K562 (cell line): ENCODE measurements around the gene FGF23. TPM values are rescaled to one million over a fixed set of nuclear protein-coding genes. Genes with fewer than 3 reads are reported as not detected.

Source experiments
- ATAC-seq: fragments of 200-7000 bp; cut with Tn5 transposase; 3 replicates; pipeline ENCODE4 v1.9.1; 2020; ENCODE audit warnings: moderate library complexity
- BruUV-seq: library from RNA; stranded (reverse); fragments of 400-500 nt; replicated peaks from 2 replicates; lab custom pipeline; 2021; lab: Mats Ljungman, UMichigan
- CTCF ChIA-PET: fragments of 300-600 bp; formaldehyde crosslinking; extraction: SDS; loops from one replicate; lab custom pipeline; 2021; ENCODE audit warnings: low intra/inter-chr PET ratio; lab: Yijun Ruan, JAX
- POLR2A ChIA-PET: fragments of 300-600, 350-650 bp; sonication (Branson Sonifier 250); formaldehyde crosslinking; extraction: SDS; loops from one replicate; lab custom pipeline; 2021; ENCODE audit warnings: antibody characterized with exemption, inconsistent platforms; lab: Yijun Ruan, JAX
- DNase-seq, 4 experiments: peaks; one replicate each; pipeline versions ENCODE4 v3.0.0 to v3.0.0-alpha.2; 2011 to 2018; ENCODE audit warnings: low spot score in 3 of 4, mixed read lengths in 3 of 4; ENCODE audit errors: extremely low read depth in 1 of 4
- FAIRE-seq: peaks from 2 replicates; lab custom pipeline; 2011; peaks lifted over from hg19 to GRCh38; lab: Jason Lieb, UNC
- H2AFZ ChIP-seq: 2 replicates; pipeline ENCODE4 v1.6.0; 2011; ENCODE audit warnings: low read depth, low read length, control low read depth, inconsistent platforms
- H3K27ac ChIP-seq: fragments of 200-600 bp; 3 replicates; pipeline ENCODE4 v1.8.0; 2011; ENCODE audit warnings: low read depth, mild to moderate bottlenecking, control low read depth, inconsistent platforms, low read length, moderate library complexity, mixed read lengths; ENCODE audit errors: extremely low read depth
- H3K27me3 ChIP-seq, 2 experiments: fragments of 300-600 bp in 1 of 2; 2 replicates in 1 of 2; 3 replicates in 1 of 2; pipeline versions ENCODE4 v1.6.0 to v1.8.0; 2011; ENCODE audit warnings: inconsistent platforms in 2 of 2, low read length in 2 of 2, mild to moderate bottlenecking in 1 of 2, mixed read lengths in 1 of 2, moderate library complexity in 1 of 2; ENCODE audit not compliant: control insufficient read depth in 2 of 2, insufficient read depth in 2 of 2
- H3K36me3 ChIP-seq: fragments of 300-600 bp; 3 replicates; pipeline ENCODE4 v1.8.0; 2011; ENCODE audit warnings: mild to moderate bottlenecking, low read length, inconsistent platforms; ENCODE audit not compliant: control insufficient read depth, insufficient read depth
- H3K4me1 ChIP-seq, 2 experiments: fragments of 200-600 bp in 1 of 2; replicated peaks in 1 of 2; 2 replicates in 1 of 2; 3 replicates in 1 of 2; pipeline versions ENCODE4 v1.5.1 to v1.8.0; 2011; ENCODE audit warnings: inconsistent platforms in 2 of 2, low read length in 2 of 2, mild to moderate bottlenecking in 1 of 2, mixed read lengths in 1 of 2, moderate library complexity in 1 of 2; ENCODE audit not compliant: control insufficient read depth in 2 of 2, insufficient read depth in 2 of 2
- H3K4me2 ChIP-seq: 2 replicates; pipeline ENCODE4 v1.6.1; 2011; ENCODE audit warnings: low read length, control low read depth, inconsistent platforms, mixed read lengths; ENCODE audit not compliant: insufficient read depth
- H3K4me3 ChIP-seq: fragments of 200-600 bp; sonication (generic), shearing (Covaris generic); 2 replicates; pipeline ENCODE4 v1.5.1; 2016; ENCODE audit warnings: control low read depth, inconsistent platforms
- H3K79me2 ChIP-seq: fragments of 200-600 bp; 3 replicates; pipeline ENCODE4 v1.8.0; 2011; ENCODE audit warnings: low read length, inconsistent platforms; ENCODE audit not compliant: control insufficient read depth, insufficient read depth
- H3K9ac ChIP-seq, 2 experiments: 2 replicates each; pipeline versions ENCODE4 v1.6.0 to v1.6.1; 2011; ENCODE audit warnings: low read depth in 2 of 2, low read length in 2 of 2, control low read depth in 1 of 2, inconsistent platforms in 1 of 2, mild to moderate bottlenecking in 1 of 2, mixed read lengths in 1 of 2; ENCODE audit not compliant: insufficient read depth in 1 of 2
- H3K9me1 ChIP-seq: one replicate; pipeline ENCODE4 v1.6.0; 2011; ENCODE audit warnings: inconsistent platforms, mild to moderate bottlenecking, low read length, moderate library complexity; ENCODE audit not compliant: control insufficient read depth, insufficient read depth
- H3K9me3 ChIP-seq: replicated peaks from 2 replicates; pipeline ENCODE4 v1.5.1; 2011; ENCODE audit warnings: low read depth, low read length, inconsistent platforms; ENCODE audit not compliant: control insufficient read depth, insufficient read depth
- H4K20me1 ChIP-seq: replicated peaks from 2 replicates; pipeline ENCODE4 v1.6.1; 2011; ENCODE audit warnings: low read length, inconsistent platforms, mixed read lengths; ENCODE audit not compliant: control insufficient read depth, insufficient read depth
- DMBX1 ChIP-seq: fragments of 250-450 bp; sonication (Bioruptor Pico); IDR thresholded peaks from 2 replicates; pipeline ENCODE4 v1.8.0; 2022; ENCODE audit warnings: inconsistent platforms, mild to moderate bottlenecking, moderate library complexity, borderline replicate concordance
- DPF2 ChIP-seq: fragments of 450-650 bp; IDR thresholded peaks from 2 replicates; pipeline ENCODE4 v1.6.1; 2016
- HMGN3 ChIP-seq: IDR thresholded peaks from 2 replicates; pipeline ENCODE4 v1.6.1; 2011; ENCODE audit warnings: borderline replicate concordance, low read depth, mild to moderate bottlenecking, mixed read lengths, low read length; ENCODE audit not compliant: insufficient read length; ENCODE audit errors: extremely low read depth
- JUNB ChIP-seq: fragments of 450-650 bp; formaldehyde crosslinking; conservative IDR thresholded peaks from 2 replicates; pipeline ENCODE4 v1.4.0; 2020; ENCODE audit warnings: mild to moderate bottlenecking
- MAFK ChIP-seq: IDR thresholded peaks from 2 replicates; pipeline ENCODE4 v1.6.1; 2011; ENCODE audit warnings: low read length, improper control_type of control experiment
- NR2F6 ChIP-seq: fragments of 450-650 bp; formaldehyde crosslinking; IDR thresholded peaks from 2 replicates; pipeline ENCODE4 v1.4.0; 2020; ENCODE audit warnings: mild to moderate bottlenecking
- RAD51 ChIP-seq: fragments of 450-650 bp; IDR thresholded peaks from 2 replicates; pipeline ENCODE4 v1.7.1; 2016; ENCODE audit warnings: low read depth, mild to moderate bottlenecking, borderline replicate concordance
- SIN3A ChIP-seq, 2 experiments: fragments of 150-350 bp in 1 of 2; IDR thresholded peaks; 2 replicates each; pipeline ENCODE4 v1.6.1; 2011 to 2016; ENCODE audit warnings: borderline replicate concordance in 2 of 2, low read depth in 2 of 2, low read length in 2 of 2, mild to moderate bottlenecking in 2 of 2, moderate library complexity in 2 of 2; ENCODE audit not compliant: control insufficient read depth in 1 of 2
- SMAD1 ChIP-seq: fragments of 150-350 bp; IDR thresholded peaks from 2 replicates; pipeline ENCODE4 v1.6.1; 2014; ENCODE audit warnings: low read length, low read depth; ENCODE audit not compliant: partially characterized antibody
- TARDBP ChIP-seq: fragments of 450-650 bp; IDR thresholded peaks from 2 replicates; pipeline ENCODE4 v1.6.1; 2016
- ZNF143 ChIP-seq: sonication (generic); formaldehyde crosslinking; IDR thresholded peaks from 2 replicates; pipeline ENCODE4 v1.9.0; 2022; ENCODE audit warnings: mild to moderate bottlenecking, missing genetic modification reagents
- ZNF239 ChIP-seq: fragments of 250-450 bp; sonication (Bioruptor Pico); IDR thresholded peaks from 2 replicates; pipeline ENCODE4 v1.4.0; 2020; ENCODE audit warnings: mild to moderate bottlenecking
- WGBS: fragments of 100-300 bp; shearing (Covaris generic); methylation state at CpG from one replicate; pipeline ENCODE4 v1.1.6; 2016; ENCODE audit warnings: low coverage, mixed read lengths; ENCODE audit not compliant: insufficient coverage; ENCODE audit errors: missing lambda C conversion rate; 5-methylcytosine and 5-hydroxymethylcytosine counted together
- in situ Hi-C: fragments of 300-500 bp; cut with MboI; formaldehyde crosslinking; loops from 4 replicates; pipeline ENCODE4 v1.15.0; 2018; ENCODE audit warnings: inconsistent platforms, mixed read lengths
- intact Hi-C: fragments of 100-400 bp; cut with micrococcal nuclease; formaldehyde crosslinking; loops from 2 replicates; pipeline ENCODE4 v1.14.2; 2022
- polyA plus RNA-seq, 8 experiments: library from polyadenylated mRNA; depleted of rRNA in 4 of 8; stranded (reverse) in 5 of 8; unstranded in 3 of 8; fragments of >200 nt; fragmentation: Nextera tagmentation in 2 of 8; fragmentation: Illumina TruSeq in 1 of 8; extraction: Ambion mirVana in 2 of 8; extraction: Trizol in 1 of 8; gene quantifications; 2 replicates each; pipeline versions ENCODE4 v1.2.1 to v1.2.3, GENCODE V29; 2011 to 2014; ENCODE audit warnings: inconsistent platforms in 1 of 8, missing spikeins in 1 of 8
- total RNA-seq, 7 experiments: library from RNA; depleted of rRNA in 6 of 7; stranded (reverse); fragments of >200 nt in 6 of 7; fragmentation: Illumina TruSeq in 2 of 7; extraction: Trizol in 2 of 7; gene quantifications; 2 replicates each; pipeline versions ENCODE4 v1.2.1 to v1.2.3, GENCODE V29; 2011 to 2021; ENCODE audit warnings: low replicate concordance in 1 of 7
- TF ChIP-seq, protein P1 (sequence below): fragments of 250-450 bp; sonication (Bioruptor Pico); IDR thresholded peaks from 2 replicates; pipeline ENCODE4 v1.9.0; 2021; ENCODE audit warnings: mild to moderate bottlenecking, inconsistent platforms
- TF ChIP-seq, protein P2 (sequence below): fragments of 450-650 bp; formaldehyde crosslinking; IDR thresholded peaks from 2 replicates; pipeline ENCODE4 v1.4.0; 2020; ENCODE audit warnings: mild to moderate bottlenecking, mixed read lengths
- TF ChIP-seq, protein P3 (sequence below): fragments of 250-450 bp; sonication (Bioruptor Pico); IDR thresholded peaks from 2 replicates; pipeline ENCODE4 v1.5.0; 2020; ENCODE audit warnings: mild to moderate bottlenecking
- TF ChIP-seq, protein P4 (sequence below): fragments of 450-650 bp; formaldehyde crosslinking; IDR thresholded peaks from 2 replicates; pipeline ENCODE4 v1.4.0; 2020; ENCODE audit warnings: mild to moderate bottlenecking

Gene FGF23
- total and polyA plus RNA-seq, 9 of the 15 experiments (the other 6 are each of a cell fraction or from before 2014, with no cell fraction given): 0.38 TPM; not detected in 8

DNA sequence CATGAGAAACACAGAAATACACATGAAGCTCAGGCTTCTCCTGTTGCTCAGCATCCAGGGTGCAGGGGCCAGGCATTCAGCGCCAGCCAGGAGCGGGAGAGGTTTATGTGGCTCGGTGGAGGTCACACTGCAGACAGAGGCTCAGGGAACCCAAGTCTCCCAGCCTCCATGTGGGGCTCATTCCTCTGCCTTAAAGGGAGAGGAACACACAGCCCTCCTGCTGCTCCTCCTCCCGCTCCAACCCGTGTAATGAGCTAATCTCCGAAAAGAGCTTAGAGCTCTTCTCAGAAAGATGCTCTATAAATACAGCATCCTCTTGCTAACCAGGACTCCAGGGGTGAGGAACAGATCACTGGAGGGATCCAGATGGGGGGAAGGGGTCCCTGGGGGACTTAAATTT, 37.9 kb upstream of the FGF23 start:
- H3K79me2 ChIP-seq: no peaks in the 10 kb centered on the region
- in situ Hi-C loops: no loop called here
- no peak overlapping the region for H2AFZ ChIP-seq
- TF ChIP-seq HMGN3 (no peak), DMBX1 (no peak), TARDBP (no peak), MAFK (no peak), DPF2 (no peak), JUNB (no peak), SIN3A (IDR thresholded peaks at IDR 0.05; ENCODE audit: borderline replicate concordance in 2 of 2, control insufficient read depth in 1 of 2, low read depth in 2 of 2, low read length in 2 of 2) (no peak), SMAD1 (no peak), ZNF239 (CRISPR knock-in tag) (no peak), ZNF143 (CRISPR knock-in tag) (no peak), RAD51 (no peak), NR2F6 (no peak)
- TF ChIP-seq, protein P1, sequence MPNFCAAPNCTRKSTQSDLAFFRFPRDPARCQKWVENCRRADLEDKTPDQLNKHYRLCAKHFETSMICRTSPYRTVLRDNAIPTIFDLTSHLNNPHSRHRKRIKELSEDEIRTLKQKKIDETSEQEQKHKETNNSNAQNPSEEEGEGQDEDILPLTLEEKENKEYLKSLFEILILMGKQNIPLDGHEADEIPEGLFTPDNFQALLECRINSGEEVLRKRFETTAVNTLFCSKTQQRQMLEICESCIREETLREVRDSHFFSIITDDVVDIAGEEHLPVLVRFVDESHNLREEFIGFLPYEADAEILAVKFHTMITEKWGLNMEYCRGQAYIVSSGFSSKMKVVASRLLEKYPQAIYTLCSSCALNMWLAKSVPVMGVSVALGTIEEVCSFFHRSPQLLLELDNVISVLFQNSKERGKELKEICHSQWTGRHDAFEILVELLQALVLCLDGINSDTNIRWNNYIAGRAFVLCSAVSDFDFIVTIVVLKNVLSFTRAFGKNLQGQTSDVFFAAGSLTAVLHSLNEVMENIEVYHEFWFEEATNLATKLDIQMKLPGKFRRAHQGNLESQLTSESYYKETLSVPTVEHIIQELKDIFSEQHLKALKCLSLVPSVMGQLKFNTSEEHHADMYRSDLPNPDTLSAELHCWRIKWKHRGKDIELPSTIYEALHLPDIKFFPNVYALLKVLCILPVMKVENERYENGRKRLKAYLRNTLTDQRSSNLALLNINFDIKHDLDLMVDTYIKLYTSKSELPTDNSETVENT (CRISPR knock-in tag): no peak
- TF ChIP-seq, protein P2, sequence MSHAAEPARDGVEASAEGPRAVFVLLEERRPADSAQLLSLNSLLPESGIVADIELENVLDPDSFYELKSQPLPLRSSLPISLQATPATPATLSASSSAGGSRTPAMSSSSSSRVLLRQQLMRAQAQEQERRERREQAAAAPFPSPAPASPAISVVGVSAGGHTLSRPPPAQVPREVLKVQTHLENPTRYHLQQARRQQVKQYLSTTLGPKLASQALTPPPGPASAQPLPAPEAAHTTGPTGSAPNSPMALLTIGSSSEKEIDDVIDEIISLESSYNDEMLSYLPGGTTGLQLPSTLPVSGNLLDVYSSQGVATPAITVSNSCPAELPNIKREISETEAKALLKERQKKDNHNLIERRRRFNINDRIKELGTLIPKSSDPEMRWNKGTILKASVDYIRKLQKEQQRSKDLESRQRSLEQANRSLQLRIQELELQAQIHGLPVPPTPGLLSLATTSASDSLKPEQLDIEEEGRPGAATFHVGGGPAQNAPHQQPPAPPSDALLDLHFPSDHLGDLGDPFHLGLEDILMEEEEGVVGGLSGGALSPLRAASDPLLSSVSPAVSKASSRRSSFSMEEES: no peak
- TF ChIP-seq, protein P3, sequence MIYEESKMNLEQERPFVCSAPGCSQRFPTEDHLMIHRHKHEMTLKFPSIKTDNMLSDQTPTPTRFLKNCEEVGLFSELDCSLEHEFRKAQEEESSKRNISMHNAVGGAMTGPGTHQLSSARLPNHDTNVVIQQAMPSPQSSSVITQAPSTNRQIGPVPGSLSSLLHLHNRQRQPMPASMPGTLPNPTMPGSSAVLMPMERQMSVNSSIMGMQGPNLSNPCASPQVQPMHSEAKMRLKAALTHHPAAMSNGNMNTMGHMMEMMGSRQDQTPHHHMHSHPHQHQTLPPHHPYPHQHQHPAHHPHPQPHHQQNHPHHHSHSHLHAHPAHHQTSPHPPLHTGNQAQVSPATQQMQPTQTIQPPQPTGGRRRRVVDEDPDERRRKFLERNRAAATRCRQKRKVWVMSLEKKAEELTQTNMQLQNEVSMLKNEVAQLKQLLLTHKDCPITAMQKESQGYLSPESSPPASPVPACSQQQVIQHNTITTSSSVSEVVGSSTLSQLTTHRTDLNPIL (CRISPR knock-in tag): no peak
- TF ChIP-seq, protein P4, sequence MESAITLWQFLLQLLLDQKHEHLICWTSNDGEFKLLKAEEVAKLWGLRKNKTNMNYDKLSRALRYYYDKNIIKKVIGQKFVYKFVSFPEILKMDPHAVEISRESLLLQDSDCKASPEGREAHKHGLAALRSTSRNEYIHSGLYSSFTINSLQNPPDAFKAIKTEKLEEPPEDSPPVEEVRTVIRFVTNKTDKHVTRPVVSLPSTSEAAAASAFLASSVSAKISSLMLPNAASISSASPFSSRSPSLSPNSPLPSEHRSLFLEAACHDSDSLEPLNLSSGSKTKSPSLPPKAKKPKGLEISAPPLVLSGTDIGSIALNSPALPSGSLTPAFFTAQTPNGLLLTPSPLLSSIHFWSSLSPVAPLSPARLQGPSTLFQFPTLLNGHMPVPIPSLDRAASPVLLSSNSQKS (CRISPR knock-in tag): no peak

More for the DNA sequence above, 37.9 kb upstream of the FGF23 start:
- H3K4me1 ChIP-seq: peaks cover 0 to 4% of the 10 kb centered on the region in 2 experiments; a peak in 2 of 5 replicates
- no peak overlapping the region for H3K4me3 ChIP-seq
- H3K9ac ChIP-seq: no peak overlapping the region
- no peaks in the 10 kb centered on the region for H3K9me3 ChIP-seq
- H3K27ac ChIP-seq: no peak overlapping the region
- H3K27me3 ChIP-seq: peaks cover 7 to 38% of the 10 kb centered on the region in 2 experiments; a peak in 4 of 5 replicates
- CTCF ChIA-PET: no interaction called here
- BruUV-seq: no TSS peak
- no peaks in the 10 kb centered on the region for H4K20me1 ChIP-seq
- no peak for FAIRE-seq
- H3K9me1 ChIP-seq: no peaks in the 10 kb centered on the region
- WGBS: no CpG with 5 or more reads among the region's 6 CpGs
- no peak for ATAC-seq
- intact Hi-C loops: no loop called here
- no peak for DNase-seq
- POLR2A ChIA-PET: interaction anchor here (0.7 kb wide), 1 partner anchor 150 kb away, joined by 5 read pairs; no protein-coding TSS in a partner anchor
- no peak overlapping the region for H3K4me2 ChIP-seq
- H3K36me3 ChIP-seq: no peaks in the 10 kb centered on the region
